Measurements from ENCODE around the gene C9orf43. TPM values are rescaled to one million over a fixed set of nuclear protein-coding genes. Genes with fewer than 3 reads are reported as not detected.

Gene C9orf43
- total and polyA plus RNA-seq, 9 of the 15 experiments (the other 6 are each of a cell fraction or from before 2014, with no cell fraction given): 0.21 to 0.58 (median 0.33) TPM

DNA sequence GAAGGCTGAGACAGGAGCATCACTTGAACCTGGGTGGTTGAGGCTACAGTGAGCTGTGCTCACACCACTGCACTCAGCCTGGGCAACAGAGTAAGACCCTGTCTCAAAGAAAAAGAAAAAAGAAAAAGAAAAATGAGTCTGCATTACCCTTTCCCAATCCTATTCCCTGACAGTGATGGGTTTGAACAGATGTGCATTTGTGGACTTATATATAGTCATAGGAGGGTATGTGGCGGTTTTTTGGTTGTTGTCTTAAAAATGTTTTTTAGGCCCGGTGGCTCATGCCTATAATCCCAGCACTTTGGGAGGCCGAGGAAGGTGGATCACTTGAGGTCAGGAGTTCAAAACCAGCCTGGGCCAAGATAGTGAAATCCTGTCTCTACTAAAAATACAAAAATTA is 47.2 kb upstream of the C9orf43 start:
- POLR2A ChIA-PET: interaction anchor here (1.2 kb wide), 1 partner anchor 10 kb away, joined by 4 read pairs; no protein-coding TSS in a partner anchor
- WGBS (ENCODE audit: insufficient coverage, low coverage, missing lambda C conversion rate): 13% methylated on average over 3 of the region's 3 CpGs

More for the DNA sequence above, 47.2 kb upstream of the C9orf43 start:
- in situ Hi-C loops (cut with MboI) (no loop called here), intact Hi-C loops (cut with micrococcal nuclease) (no loop called here)
- TF ChIP-seq CAMTA2 (CRISPR knock-in tag; conservative IDR thresholded peaks at IDR 0.05) (no peak), HDAC1 (IDR thresholded peaks at IDR 0.05) (no peak), BCL6 (CRISPR knock-in tag; IDR thresholded peaks at IDR 0.05) (no peak), HOXB6 (CRISPR knock-in tag; IDR thresholded peaks at IDR 0.05; ENCODE audit: borderline replicate concordance) (no peak), ZEB2 (IDR thresholded peaks at IDR 0.05) (no peak), C11orf30 (IDR thresholded peaks at IDR 0.05; ENCODE audit: low read depth) (no peak), KDM1A (IDR thresholded peaks at IDR 0.05) (no peak), IRF2 (CRISPR knock-in tag; IDR thresholded peaks at IDR 0.05) (no peak), EHMT2 (IDR thresholded peaks at IDR 0.05) (no peak), CREM (IDR thresholded peaks at IDR 0.05; ENCODE audit: low read depth) (no peak), ZNF217 (CRISPR knock-in tag; IDR thresholded peaks at IDR 0.05) (no peak), ZNF121 (CRISPR knock-in tag; conservative IDR thresholded peaks at IDR 0.05) (no peak)
- TF ChIP-seq, protein P1, sequence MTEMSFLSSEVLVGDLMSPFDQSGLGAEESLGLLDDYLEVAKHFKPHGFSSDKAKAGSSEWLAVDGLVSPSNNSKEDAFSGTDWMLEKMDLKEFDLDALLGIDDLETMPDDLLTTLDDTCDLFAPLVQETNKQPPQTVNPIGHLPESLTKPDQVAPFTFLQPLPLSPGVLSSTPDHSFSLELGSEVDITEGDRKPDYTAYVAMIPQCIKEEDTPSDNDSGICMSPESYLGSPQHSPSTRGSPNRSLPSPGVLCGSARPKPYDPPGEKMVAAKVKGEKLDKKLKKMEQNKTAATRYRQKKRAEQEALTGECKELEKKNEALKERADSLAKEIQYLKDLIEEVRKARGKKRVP (CRISPR knock-in tag; IDR thresholded peaks at IDR 0.05): no peak
- TF ChIP-seq, protein P2, sequence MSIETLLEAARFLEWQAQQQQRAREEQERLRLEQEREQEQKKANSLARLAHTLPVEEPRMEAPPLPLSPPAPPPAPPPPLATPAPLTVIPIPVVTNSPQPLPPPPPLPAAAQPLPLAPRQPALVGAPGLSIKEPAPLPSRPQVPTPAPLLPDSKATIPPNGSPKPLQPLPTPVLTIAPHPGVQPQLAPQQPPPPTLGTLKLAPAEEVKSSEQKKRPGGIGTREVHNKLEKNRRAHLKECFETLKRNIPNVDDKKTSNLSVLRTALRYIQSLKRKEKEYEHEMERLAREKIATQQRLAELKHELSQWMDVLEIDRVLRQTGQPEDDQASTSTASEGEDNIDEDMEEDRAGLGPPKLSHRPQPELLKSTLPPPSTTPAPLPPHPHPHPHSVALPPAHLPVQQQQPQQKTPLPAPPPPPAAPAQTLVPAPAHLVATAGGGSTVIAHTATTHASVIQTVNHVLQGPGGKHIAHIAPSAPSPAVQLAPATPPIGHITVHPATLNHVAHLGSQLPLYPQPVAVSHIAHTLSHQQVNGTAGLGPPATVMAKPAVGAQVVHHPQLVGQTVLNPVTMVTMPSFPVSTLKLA (conservative IDR thresholded peaks at IDR 0.05): no peak
- TF ChIP-seq, protein P3, sequence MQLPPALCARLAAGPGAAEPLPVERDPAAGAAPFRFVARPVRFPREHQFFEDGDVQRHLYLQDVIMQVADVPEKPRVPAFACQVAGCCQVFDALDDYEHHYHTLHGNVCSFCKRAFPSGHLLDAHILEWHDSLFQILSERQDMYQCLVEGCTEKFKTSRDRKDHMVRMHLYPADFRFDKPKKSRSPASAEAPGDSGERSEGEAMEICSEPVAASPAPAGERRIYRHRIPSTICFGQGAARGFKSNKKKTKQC (CRISPR knock-in tag; IDR thresholded peaks at IDR 0.05): no peak
- Histone ChIP-seq H3K27me3 (ENCODE audit: control insufficient read depth in 2 of 2, insufficient read depth in 2 of 2, low read length in 2 of 2) (no peaks in the 10 kb centered on the region), H3K4me3 (no peak overlapping the region), H3K9me1 (ENCODE audit: control insufficient read depth, insufficient read depth, low read length) (no peaks in the 10 kb centered on the region), H3K27ac (ENCODE audit: extremely low read depth, low read depth, low read length) (no peak overlapping the region), H3K9ac (ENCODE audit: insufficient read depth in 1 of 2, low read depth in 2 of 2, low read length in 2 of 2) (no peak overlapping the region), H3K79me2 (ENCODE audit: control insufficient read depth, insufficient read depth, low read length) (no peaks in the 10 kb centered on the region), H2AFZ (ENCODE audit: low read depth, low read length) (no peak overlapping the region), H3K4me1 (replicated peaks in 1 of 2; ENCODE audit: control insufficient read depth in 2 of 2, insufficient read depth in 2 of 2, low read length in 2 of 2) (peaks cover 22% of the 10 kb centered on the region in 2 experiments), H4K20me1 (replicated peaks; ENCODE audit: control insufficient read depth, insufficient read depth, low read length) (0 out of 2 replicates have a peak, but pooled peaks cover 3% of the 10 kb centered on the region), H3K36me3 (ENCODE audit: control insufficient read depth, insufficient read depth, low read length) (no peaks in the 10 kb centered on the region), H3K4me2 (ENCODE audit: insufficient read depth, low read length) (no peak overlapping the region), H3K9me3 (replicated peaks; ENCODE audit: control insufficient read depth, insufficient read depth, low read depth, low read length) (no peaks in the 10 kb centered on the region)
- ATAC-seq (no peak), DNase-seq (ENCODE audit: extremely low read depth in 1 of 4, low spot score in 3 of 4) (no peak), FAIRE-seq (no peak)
- no TSS peak for BruUV-seq (replicated peaks)
- CTCF ChIA-PET (ENCODE audit: low intra/inter-chr PET ratio): no interaction called here
